ENCODE data around the gene BLTP2.

BLTP2 gene

DNA sequence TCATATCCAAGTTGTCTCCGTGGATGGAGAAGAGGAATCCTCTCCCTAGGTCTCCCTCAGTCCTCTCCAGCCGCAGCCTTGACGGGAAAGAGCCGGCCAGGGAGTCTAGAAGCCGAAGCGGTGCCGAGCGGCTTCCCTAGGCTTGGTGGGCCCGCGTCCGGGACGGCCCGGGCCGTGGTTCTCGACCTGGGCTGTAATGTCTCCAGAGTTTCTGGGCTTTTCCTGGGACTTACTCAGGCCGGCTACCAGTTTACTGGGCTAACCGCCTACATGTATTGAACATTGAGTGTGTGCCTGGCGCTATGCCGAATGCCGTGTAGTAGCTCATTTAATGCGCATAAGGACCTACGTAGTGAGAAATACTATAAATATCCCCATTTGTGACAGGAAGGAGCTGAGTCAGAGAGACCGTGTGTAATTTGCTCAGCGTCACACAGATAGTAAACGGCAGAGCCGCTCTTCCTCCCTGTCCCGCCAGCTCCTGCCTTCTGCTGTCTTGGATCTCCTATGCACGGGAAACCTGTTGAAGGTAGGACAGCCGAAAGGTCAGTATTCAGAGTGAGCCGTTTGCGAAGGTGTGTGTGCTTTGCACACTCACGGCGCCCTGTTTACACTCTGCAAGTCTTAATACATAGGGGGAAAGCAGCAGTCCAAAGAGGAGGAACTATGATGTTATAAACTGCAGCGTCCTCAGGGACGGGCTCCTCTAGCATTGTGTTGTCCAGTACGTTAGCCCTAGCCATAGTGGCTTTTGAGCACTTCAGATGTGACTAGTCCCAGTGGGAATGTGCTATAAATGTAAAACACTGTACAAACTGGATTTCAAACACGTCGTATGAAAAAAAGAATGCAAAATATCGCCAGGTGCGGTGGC lies 45.4 kb downstream of the BLTP2 start:
- DNase-seq (ENCODE audit: low read depth in 1 of 2, low spot score in 1 of 2): peak; percentile 47 to 61

DNA sequence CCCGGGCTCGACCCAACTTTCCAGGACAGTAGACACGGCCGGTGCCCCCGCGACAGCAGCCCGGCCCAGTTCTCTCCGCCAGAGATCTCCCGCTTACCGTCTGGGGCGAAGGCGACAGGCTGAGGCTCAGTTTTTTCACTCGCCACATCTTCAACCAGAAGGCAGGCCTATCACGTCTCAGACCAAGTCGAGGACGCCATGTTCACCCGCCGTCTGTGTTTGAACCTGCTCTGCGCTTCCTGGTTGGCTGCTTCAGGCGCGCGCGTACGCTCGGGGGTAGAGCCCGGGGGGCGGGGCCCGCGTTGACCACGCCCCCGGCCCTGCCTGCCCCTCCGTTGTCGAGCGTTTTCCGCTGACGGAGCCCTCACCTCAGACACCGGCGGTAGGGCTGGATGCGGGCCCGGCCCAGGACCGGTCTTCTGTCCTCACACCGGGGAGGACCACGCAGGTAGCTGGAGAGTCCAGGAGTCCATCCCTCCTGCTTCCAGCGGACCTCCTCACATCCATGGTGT lies 46.1 kb downstream of the BLTP2 start, which contains the start of gene SPAG5:
TSS of gene SPAG5 (minus strand) at position 227 of the 512 bp plus-strand sequence. CDS start at position 148, 79 bp downstream.
- peak; percentile 88 to 89 for DNase-seq (ENCODE audit: low read depth in 1 of 2, low spot score in 1 of 2)

DNA sequence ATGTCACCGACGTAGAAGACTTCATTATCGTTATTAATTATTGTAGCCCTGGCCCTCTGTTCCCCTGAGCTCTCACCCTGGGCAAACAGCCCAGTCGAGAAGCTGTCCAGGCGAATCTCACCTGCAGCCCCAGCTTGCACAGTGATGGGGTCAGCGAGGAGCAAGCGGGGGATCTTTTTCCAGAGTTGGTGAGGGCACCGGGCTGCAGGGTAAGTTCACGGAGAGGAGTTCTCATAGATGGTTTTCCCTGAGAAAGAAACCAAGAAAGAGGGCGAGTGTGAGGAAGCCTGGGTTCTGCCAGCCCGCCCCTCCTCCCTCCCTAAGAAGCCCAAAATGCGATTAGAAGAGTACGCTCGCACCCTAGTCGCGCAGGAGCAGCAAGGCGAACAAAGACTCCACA lies 46.6 kb downstream of the BLTP2 start:
- no peak for DNase-seq (ENCODE audit: low read depth in 1 of 2, low spot score in 1 of 2)

DNA sequence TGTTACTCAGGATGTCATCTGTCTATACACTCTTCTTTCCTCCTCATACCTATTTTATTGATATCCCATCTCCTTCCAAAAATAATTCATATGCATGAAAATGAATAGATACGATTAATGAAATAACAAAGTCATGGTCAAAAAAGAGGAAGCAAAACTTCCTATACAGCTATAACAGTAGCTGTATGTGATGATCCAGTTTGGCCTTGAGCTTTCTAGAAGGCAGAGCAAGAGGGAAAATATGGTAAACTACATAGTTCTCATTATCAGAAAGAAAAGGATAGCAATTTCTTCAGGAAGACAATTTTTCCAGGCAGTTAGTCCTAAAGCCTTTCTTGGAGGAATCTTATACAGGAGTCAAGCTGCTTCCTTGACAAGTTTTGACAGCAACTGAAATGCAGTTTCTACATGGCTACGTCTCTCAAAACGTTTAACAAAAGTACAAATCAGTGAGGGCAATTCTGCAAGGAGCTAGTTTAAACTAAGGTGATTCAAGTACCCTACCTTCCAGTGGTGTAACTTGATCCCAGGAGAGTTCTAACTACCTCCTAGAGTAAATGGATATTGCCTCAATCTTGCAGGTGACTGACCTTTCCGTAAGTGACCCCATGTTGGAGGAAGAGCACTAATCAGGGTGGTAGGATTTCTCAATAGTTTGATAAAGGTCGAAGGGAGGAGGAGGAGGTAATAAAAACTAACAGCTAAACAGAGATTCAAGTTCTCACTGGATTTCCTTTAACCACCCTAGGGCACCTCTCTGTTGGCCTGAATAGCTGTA lies 47.2 kb downstream of the BLTP2 start:
- no peak for DNase-seq (ENCODE audit: low read depth in 1 of 2, low spot score in 1 of 2)
